ENCODE measurements around the gene SCAPER.

DNA sequence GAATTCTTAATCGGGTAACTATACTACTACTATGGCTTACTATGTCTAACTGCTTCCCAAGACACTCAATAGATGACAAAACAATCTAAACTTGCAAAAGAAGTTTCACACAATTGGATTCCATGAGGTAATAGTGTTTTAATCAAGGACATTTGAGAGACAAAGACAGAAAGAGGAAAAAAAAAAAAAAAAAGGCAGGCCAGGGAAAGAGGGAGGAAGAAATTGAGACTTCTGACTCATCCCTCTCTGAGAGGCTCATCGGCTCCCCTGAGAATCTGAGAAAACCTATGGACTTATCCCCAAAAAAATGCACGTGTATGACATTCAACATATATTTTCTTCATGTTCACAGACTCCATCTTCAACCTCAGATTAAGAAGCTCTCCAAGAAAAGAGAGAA, 61.0 kb downstream of the SCAPER start:
- no peak for TF ChIP-seq POLR2A (IDR thresholded peaks at IDR 0.05; ENCODE audit: low read length)
- no peak for TF ChIP-seq GATA1 (IDR thresholded peaks at IDR 0.05; ENCODE audit: low read depth, low read length)
